Stimulated activated CD4-positive, alpha-beta T cell treated with anti-CD3 and anti-CD28 coated beads, TNF-alpha, amount 100 ng/mL, for 48 hours (primary cell): ENCODE data around the gene IFITM1.
"Not testable (repeated sequence)": the region's sequence is repeated elsewhere in the genome, so short reads cannot be mapped to it uniquely, and the experiment has no call there.

Source experiments
- DNase-seq, 3 donors: peaks; one replicate each; pipeline ENCODE4 v3.0.0-alpha.2; 2020; ENCODE audit warnings: low read depth in 3 of 3

The IFITM1 gene

DNA sequence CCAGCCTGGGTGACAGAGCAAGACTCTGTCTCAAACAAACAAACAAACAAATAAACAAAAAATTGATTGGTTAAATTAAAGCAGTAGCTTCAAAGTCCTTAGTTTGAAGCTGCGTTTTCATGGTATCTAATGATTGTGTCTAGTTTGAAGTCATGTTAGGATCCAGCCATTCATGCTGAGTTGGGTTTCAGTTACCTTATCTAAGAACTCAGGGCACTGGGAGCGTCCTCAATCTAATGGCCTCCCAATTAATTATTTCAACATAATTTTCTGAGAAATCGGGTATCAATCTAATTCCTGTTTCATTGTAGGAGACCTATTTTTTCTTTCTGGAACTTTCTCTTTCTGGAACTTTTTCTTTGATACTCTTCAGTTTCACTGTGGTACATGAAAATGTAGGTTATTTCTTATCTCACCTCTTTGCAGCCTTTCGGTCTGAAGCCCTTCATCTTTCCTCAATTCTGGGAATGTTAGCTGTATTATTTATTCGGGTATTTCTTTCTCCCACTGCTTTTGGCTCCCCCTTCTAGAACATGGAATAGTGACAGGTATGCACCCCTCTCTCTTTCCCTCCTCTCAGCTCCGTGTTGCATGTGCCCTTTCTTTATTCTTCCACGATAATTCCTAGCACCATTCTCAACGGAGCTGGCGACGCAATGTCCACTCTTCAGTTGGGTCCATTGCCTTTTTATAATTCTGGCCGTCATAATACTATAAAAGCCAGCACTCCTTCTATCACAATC is 31.2 kb downstream of the IFITM1 start:
- DNase-seq: no peak

DNA sequence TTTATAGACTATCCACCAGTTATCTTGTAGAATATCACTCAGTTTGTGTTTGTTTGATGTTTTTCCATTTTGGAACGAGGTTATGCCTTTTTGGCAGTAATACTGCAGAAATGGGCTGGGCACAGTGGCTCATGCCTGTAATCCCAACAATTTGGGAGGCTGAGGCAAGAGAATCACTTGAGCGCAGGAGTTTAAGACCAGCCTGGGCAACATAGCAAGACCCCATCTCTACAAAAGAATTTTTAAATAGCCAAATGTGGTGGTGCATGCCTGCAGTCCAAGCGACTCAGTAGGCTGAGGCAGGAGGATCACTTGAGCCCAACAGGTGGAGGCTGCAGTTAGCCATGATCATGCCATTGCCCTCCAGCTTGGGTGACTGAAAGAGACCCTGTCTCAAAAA is 32.7 kb downstream of the IFITM1 start:
- no peak for DNase-seq

GRCh38 chr11:349270-349954 is 35.6 kb downstream of the IFITM1 start:
- not testable (repeated sequence) for DNase-seq

DNA sequence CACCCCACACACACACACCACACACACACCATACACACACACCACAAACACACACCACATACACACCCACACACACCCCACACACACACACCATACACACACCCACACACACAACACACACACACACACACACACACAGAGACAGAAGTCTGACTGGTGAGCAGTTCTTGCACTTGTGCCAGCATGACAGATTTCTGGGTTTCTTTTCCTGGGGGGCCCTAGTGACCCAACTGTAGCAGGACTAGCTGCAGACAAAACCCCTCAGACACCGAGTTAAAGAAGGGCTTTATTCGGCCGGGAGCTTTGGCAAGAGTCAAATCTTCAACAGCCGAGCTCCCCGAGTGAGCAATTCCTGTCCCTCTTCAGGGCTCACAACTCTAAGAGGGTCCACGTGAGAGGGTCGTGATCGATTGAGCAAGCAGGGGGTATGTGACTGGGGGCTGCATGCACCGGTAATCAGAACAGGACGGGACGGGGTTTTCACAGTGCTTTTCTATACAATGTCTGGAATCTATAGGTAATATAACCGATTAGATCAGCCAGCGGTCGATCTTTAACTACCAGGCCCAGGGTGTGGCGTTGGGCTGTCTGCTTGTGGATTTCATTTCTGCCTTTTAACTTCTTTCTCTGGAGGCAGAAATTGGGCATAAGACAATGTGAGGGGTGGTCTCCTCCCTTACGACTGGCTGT is 36.3 kb downstream of the IFITM1 start:
- not testable (repeated sequence) for DNase-seq

- no peak for DNase-seq
These were observed 36.9 kb downstream of the IFITM1 start for GRCh38 chr11:350723-351255.

- DNase-seq: no peak
These were observed 37.6 kb downstream of the IFITM1 start for GRCh38 chr11:351411-351810.

DNA sequence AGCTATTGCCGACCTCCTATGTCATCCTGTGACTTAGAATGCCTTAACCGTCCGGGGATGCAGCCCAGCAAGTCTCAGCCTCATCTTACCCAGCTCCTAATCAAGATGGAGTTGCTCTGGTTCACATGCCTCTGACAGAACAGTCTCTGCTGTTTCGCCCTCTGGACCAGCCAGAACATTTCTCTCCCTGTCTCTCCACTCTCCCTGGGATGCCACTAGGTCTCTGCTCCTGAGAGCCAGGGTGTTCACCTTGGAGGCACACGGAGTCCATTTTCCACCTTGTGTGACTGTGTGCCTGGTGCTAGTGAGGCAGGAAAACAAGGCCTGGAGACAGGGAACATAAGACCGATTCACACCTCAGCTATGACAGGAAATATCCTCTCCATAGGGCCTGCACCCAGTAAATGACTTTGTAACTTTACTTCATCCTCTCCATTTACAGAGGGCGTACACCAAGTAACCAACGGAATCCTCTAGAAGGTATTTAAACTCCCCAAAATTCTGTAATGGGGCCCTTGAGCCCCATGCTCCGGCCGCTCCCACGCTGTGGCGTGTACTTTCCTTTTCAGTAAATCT is 38.7 kb downstream of the IFITM1 start:
- DNase-seq: no peak

GRCh38 chr11:353179-353873 is 39.5 kb downstream of the IFITM1 start:
- no peak for DNase-seq

DNA sequence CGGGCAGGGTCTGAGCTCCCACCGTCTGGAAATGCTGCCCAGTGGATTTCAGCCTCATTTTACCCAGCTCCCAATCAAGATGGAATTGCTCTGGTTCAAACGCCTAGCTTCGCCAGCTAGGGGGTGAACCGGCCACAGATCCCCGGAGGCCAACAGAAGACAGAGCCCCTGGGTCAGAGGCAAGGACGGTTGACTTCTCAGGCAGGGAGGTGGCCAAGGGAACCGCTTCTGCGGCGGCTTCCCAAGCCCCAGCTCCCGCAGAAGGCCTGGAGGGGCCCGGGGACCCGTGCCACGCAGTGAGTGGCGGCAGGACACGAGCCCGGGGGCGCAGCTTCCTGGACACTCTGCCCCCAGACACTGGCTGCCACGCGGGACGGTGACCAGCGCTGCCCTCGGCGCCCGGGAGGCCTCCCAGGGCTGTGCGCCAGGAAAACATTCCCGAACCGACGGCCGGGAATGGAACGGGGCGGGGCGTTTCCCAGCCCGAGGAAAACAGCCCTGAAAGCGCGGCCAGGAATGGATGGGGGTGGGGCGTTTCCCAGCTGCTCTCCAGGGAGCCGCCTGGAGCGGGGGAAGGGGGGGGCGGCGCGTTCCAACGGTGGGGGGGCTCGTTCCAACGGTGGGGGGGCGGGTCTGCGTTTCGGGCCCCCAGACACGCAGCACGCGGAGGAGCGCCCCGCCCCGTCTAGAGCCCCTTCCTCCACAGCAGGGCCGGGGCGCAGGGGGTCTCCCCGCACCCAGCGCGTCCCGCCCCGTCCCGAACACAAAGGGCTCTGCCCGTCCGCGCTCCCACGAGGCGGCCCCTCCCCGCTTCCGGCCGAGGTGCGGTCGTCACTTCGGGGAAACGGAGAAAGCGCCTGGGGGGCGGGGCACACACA is 42.0 kb downstream of the IFITM1 start:
- DNase-seq: peak; percentile 75 to 85 (median 85)

DNA sequence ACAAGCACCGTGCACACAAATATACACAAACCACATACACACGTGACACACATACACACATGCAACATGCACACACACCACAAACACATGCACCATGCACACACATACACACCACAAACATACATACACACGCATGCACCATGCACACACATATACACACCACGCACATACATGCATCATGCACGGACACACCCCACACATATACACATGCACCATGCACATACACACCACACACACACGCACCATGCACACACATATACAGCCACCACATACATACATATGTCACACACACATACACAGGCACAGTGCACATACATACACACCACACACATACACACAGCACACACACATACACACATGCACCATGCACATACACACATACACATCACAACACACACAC is 42.8 kb downstream of the IFITM1 start:
- DNase-seq: no peak

- DNase-seq: no peak
These were observed 43.7 kb downstream of the IFITM1 start for GRCh38 chr11:357582-357981.

DNA sequence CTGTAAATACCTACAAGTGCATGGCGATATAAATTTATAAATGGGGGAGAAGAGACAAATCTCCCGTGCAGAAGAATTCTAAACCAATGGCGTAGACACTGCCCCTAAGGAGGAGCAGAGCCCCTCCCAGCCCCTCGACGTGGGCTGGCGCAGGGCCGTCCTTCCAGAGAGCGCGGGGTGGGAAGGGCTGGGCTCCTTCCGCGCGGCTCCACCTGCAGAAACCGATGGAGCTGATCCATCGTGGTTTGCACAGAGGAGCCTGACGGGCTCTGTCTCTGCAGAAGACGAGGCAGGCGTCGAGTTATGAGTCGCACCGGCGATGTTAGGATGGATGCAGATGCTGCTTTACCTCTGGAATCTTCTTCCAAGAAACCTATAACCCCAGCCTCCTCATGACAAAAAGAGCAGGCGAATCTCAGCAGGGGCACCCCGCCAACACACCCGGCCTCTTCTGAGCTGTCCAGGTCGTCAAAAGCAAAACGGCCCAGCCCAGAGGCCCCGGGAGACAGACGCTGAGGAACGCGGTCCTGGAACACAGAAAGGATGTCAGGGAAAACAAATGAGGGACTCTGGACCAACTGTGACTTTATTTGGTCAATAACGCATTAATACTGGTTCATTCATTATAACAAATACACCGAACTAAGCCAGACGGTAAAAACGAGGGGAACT is 44.4 kb downstream of the IFITM1 start:
- DNase-seq: no peak

DNA sequence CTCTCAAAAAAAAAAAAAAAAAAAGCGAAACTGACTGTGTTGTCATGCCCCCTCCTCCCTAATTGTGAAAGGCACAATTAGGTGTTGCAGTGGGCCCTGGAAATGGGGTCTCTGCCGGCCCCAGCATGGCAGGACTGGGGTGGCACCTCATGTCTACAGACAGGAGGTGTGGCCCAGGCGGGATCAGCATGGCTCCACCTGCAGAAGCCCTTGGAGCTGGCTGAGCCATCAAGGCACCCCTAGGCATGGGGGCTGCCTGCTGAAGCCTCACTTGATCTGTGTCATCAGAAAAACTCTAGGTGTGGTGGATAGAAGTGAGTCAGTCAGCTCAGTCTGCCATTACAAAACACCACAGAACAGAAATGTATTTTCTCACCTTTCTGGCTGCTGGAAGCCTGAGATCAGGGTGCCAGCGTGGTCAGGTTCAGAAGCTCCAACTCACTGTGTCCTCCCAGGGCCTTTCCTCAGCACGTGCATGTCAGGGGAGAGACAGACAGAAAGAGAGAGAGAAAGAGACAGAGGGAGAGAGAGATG is 45.4 kb downstream of the IFITM1 start:
- DNase-seq: peak in 1 of 3 donors; percentile 33

GRCh38 chr11:360326-361280 is 46.8 kb downstream of the IFITM1 start:
- no peak for DNase-seq

DNA sequence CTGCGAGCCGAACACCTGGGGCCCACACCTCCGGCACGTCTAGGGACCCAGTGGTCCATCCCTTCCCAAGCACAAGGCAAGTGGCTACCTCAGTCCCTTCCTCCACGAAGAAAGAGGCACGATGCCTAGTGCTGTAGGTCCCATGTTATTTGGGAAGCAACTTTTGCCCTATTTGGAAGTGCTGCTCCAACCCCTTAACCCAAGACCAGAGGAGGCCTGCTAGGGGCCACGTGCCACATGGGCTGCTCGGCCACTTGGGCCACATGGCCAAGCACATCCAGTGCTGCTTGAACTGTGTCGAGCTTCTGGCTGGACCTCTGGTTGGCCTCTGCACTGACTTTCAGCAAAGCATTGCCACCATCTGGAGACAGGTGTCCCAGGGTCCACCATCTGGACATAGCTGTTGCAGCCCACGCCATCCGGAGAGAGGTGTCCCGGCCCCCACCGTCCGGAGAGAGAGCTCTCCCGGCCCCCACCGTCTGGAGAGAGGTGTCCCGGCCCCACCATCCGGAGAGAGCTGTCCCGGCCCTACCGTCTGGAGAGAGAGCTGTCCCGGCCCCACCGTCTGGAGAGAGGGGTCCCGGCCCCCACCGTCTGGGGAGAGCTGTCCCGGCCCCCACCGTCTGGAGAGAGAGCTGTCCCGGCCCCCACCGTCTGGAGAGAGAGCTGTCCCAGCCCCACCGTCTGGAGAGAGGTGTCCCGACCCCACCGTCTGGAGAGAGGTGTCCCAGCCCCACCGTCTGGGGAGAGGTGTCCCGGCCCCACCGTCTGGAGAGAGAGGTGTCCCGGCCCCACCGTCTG is 49.0 kb downstream of the IFITM1 start:
- DNase-seq: no peak

DNA sequence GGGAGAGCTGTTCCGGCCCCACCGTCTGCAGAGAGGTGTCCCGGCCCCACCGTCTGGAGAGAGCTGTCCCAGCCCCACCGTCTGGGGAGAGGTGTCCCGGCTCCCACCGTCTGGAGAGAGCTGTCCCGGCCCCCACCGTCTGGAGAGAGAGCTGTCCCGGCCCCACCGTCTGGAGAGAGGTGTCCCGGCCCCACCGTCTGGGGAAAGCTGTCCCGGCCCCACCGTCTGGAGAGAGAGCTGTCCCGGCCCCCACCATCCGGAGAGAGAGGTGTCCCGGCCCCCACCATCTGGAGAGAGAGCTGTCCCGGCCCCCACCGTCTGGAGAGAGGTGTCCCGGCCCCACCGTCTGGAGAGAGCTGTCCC is 49.6 kb downstream of the IFITM1 start:
- not testable (repeated sequence) for DNase-seq

DNA sequence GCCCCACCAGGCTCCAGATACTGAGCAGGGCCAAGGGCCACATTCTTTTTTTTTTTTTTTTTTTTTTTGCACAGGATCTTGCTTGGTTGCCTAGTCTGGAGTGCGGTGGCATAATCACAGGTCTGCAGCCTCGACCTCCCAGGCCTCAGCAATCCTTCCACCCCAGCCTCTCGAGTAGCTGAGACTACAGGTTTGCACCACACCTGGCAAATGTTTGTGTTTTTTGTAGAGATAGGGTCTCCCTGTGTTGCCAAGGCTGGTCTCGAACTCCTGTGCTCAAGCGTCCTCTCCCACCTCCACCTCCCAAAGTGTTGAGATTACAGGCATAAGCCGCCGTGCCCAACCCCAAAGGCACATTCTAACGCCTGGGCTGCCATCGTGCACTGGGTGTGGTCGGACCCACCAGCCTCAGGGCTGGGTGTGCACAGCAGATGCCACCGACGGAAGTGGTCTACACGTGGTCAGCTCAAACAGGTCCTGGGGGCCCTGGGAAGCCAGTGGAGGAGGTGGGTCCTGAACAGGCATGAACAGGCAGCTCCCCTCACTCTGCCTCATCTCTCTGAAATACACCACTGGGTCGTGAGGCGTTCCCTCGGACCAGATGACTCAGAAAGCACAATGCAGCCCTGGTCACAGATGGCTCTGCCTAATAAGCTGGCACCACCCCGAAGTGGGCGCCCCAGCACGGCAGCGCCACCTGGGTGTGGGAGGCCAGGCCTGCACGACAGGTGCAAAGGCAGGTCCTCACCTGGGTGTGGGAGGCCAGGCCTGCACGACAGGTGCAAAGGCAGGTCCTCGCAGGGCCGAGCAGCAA is 50.3 kb downstream of the IFITM1 start:
- DNase-seq: peak in 2 of 3 donors; percentile 33 to 43
